SK-N-SH treated with all-trans-retinoic acid at 6 μM for 48 hours (cell line): ENCODE results near the gene GRPEL2.
"Not testable (repeated sequence)": the region's sequence is repeated elsewhere in the genome, so short reads cannot be mapped to it uniquely, and the experiment has no call there.

Experiments
- ATAC-seq: fragments of 200-7000 bp; cut with Tn5 transposase; 3 replicates; pipeline ENCODE4 v1.9.1; 2020; ENCODE audit warnings: mild to moderate bottlenecking, moderate library complexity
- ARNTL ChIP-seq: fragments of 450-650 bp; formaldehyde crosslinking; IDR thresholded peaks from 2 replicates; pipeline ENCODE4 v1.5.0; 2020; ENCODE audit warnings: low read depth, mild to moderate bottlenecking, moderate library complexity, borderline replicate concordance
- BACH2 ChIP-seq: fragments of 250-450 bp; sonication (Bioruptor Pico); IDR thresholded peaks from 2 replicates; pipeline ENCODE4 v1.9.0; 2021; ENCODE audit warnings: mild to moderate bottlenecking, borderline replicate concordance
- CREB5 ChIP-seq: fragments of 250-450 bp; sonication (Bioruptor Pico); IDR thresholded peaks from 2 replicates; pipeline ENCODE4 v1.5.1; 2020; ENCODE audit warnings: low read depth, mild to moderate bottlenecking, moderate library complexity
- CSDC2 ChIP-seq: fragments of 250-450 bp; sonication (Bioruptor Pico); IDR thresholded peaks from 2 replicates; pipeline ENCODE4 v1.5.0; 2020; ENCODE audit warnings: mild to moderate bottlenecking, moderate library complexity
- CSRNP3 ChIP-seq: fragments of 250-450 bp; sonication (Bioruptor Pico); IDR thresholded peaks from 2 replicates; pipeline ENCODE4 v1.5.1; 2021; ENCODE audit warnings: mild to moderate bottlenecking, moderate library complexity
- ESRRG ChIP-seq: fragments of 250-450 bp; sonication (Bioruptor Pico); IDR thresholded peaks from 2 replicates; pipeline ENCODE4 v1.6.1; 2021; ENCODE audit warnings: mild to moderate bottlenecking
- GLIS3 ChIP-seq: fragments of 250-450 bp; sonication (Bioruptor Pico); IDR thresholded peaks from 2 replicates; pipeline ENCODE4 v1.5.0; 2020; ENCODE audit warnings: mild to moderate bottlenecking, moderate library complexity
- ISL1 ChIP-seq: fragments of 250-450 bp; sonication (Bioruptor Pico); IDR thresholded peaks from 2 replicates; pipeline ENCODE4 v2.1.2; 2022; ENCODE audit warnings: mild to moderate bottlenecking, moderate library complexity
- OSR1 ChIP-seq: fragments of 250-450 bp; sonication (Bioruptor Pico); IDR thresholded peaks from 2 replicates; pipeline ENCODE4 v1.8.0; 2022; ENCODE audit warnings: moderate library complexity, mild to moderate bottlenecking, inconsistent platforms
- PATZ1 ChIP-seq: fragments of 250-450 bp; sonication (Bioruptor Pico); IDR thresholded peaks from 2 replicates; pipeline ENCODE4 v1.8.0; 2020; ENCODE audit warnings: mild to moderate bottlenecking, moderate library complexity, borderline replicate concordance
- POU6F1 ChIP-seq: fragments of 250-450 bp; sonication (Bioruptor Pico); IDR thresholded peaks from 2 replicates; pipeline ENCODE4 v1.8.0; 2021; ENCODE audit warnings: low read depth, mild to moderate bottlenecking, moderate library complexity, borderline replicate concordance
- PPARA ChIP-seq: fragments of 250-450 bp; sonication (Bioruptor Pico); IDR thresholded peaks from 2 replicates; pipeline ENCODE4 v1.5.0; 2020; ENCODE audit warnings: mild to moderate bottlenecking, borderline replicate concordance
- RARB ChIP-seq: fragments of 250-450 bp; sonication (Bioruptor Pico); IDR thresholded peaks from 2 replicates; pipeline ENCODE4 v1.8.0; 2021; ENCODE audit warnings: mild to moderate bottlenecking, moderate library complexity
- SNAI2 ChIP-seq: fragments of 250-450 bp; sonication (Bioruptor Pico); IDR thresholded peaks from 2 replicates; pipeline ENCODE4 v1.5.0; 2020; ENCODE audit warnings: mild to moderate bottlenecking, moderate library complexity
- TCF4 ChIP-seq: fragments of 250-450 bp; sonication (Bioruptor Pico); IDR thresholded peaks from 2 replicates; pipeline ENCODE4 v1.8.0; 2021; ENCODE audit warnings: mild to moderate bottlenecking, moderate library complexity, borderline replicate concordance
- TOX ChIP-seq: fragments of 250-450 bp; sonication (Bioruptor Pico); IDR thresholded peaks from 2 replicates; pipeline ENCODE4 v1.8.0; 2021; ENCODE audit warnings: mild to moderate bottlenecking, moderate library complexity, borderline replicate concordance
- ZC3H10 ChIP-seq: fragments of 250-450 bp; sonication (Bioruptor Pico); IDR thresholded peaks from 2 replicates; pipeline ENCODE4 v1.5.1; 2021; ENCODE audit warnings: mild to moderate bottlenecking, moderate library complexity
- ZFP3 ChIP-seq: fragments of 250-450 bp; sonication (Bioruptor Pico); IDR thresholded peaks from 2 replicates; pipeline ENCODE4 v1.5.0; 2020; ENCODE audit warnings: mild to moderate bottlenecking, moderate library complexity
- ZFP30 ChIP-seq: fragments of 450-650 bp; formaldehyde crosslinking; IDR thresholded peaks from 2 replicates; pipeline ENCODE4 v1.5.0; 2022; ENCODE audit warnings: mild to moderate bottlenecking, moderate library complexity
- ZNF565 ChIP-seq: fragments of 450-650 bp; formaldehyde crosslinking; conservative IDR thresholded peaks from 2 replicates; pipeline ENCODE4 v1.5.0; 2020; ENCODE audit warnings: low read depth, mild to moderate bottlenecking, moderate library complexity
- ZNF70 ChIP-seq: fragments of 450-650 bp; formaldehyde crosslinking; IDR thresholded peaks from 2 replicates; pipeline ENCODE4 v1.5.0; 2020; ENCODE audit warnings: mild to moderate bottlenecking, moderate library complexity
- ZNF8 ChIP-seq: fragments of 450-650 bp; formaldehyde crosslinking; IDR thresholded peaks from 2 replicates; pipeline ENCODE4 v1.5.0; 2020; ENCODE audit warnings: mild to moderate bottlenecking, moderate library complexity

The GRPEL2 gene

GRCh38 chr5:149397530-149397929, 52.2 kb downstream of the GRPEL2 start:
- TF ChIP-seq ZNF565 (CRISPR knock-in tag) (no peak), TCF4 (CRISPR knock-in tag) (no peak), TOX (CRISPR knock-in tag) (no peak), GLIS3 (CRISPR knock-in tag) (no peak), PPARA (CRISPR knock-in tag) (no peak), ZC3H10 (CRISPR knock-in tag) (no peak), ZFP30 (CRISPR knock-in tag) (no peak), ZFP3 (no peak), RARB (CRISPR knock-in tag) (no peak), ISL1 (CRISPR knock-in tag) (no peak), ARNTL (CRISPR knock-in tag) (no peak), CSDC2 (CRISPR knock-in tag) (no peak), CREB5 (no peak), BACH2 (no peak), ZNF70 (CRISPR knock-in tag) (no peak), ESRRG (no peak), POU6F1 (CRISPR knock-in tag) (no peak), ZNF8 (no peak), CSRNP3 (CRISPR knock-in tag) (no peak), SNAI2 (CRISPR knock-in tag) (no peak)
- TF ChIP-seq, all 23 proteins: peak for 0
- ATAC-seq = no peak; the same call in 2 of the 3 replicates

- not testable (repeated sequence) for ATAC-seq
Measured at GRCh38 chr5:149398747-149399266, 53.5 kb downstream of the GRPEL2 start.

GRCh38 chr5:149399775-149400174, 54.5 kb downstream of the GRPEL2 start:
- TF ChIP-seq ARNTL (CRISPR knock-in tag) = no peak
- no peak for TF ChIP-seq SNAI2 (CRISPR knock-in tag)
- no peak for TF ChIP-seq OSR1
- no peak for TF ChIP-seq RARB (CRISPR knock-in tag)
- no peak for TF ChIP-seq ISL1 (CRISPR knock-in tag)
- TF ChIP-seq ZNF8 = no peak
- TF ChIP-seq TOX (CRISPR knock-in tag) = no peak
- TF ChIP-seq CREB5 = no peak
- no peak for TF ChIP-seq ZNF70 (CRISPR knock-in tag)
- no peak for TF ChIP-seq CSDC2 (CRISPR knock-in tag)
- no peak for TF ChIP-seq PATZ1
- TF ChIP-seq POU6F1 (CRISPR knock-in tag) = no peak
- no peak for TF ChIP-seq BACH2
- ATAC-seq = peak; percentile 61; the same call in 2 of the 3 replicates
